ENCODE results near the gene ZCCHC24.

Gene ZCCHC24

GRCh38 chr10:79431891-79432831 lies 13.3 kb downstream of the ZCCHC24 start:
- no peak for DNase-seq (ENCODE audit: low read depth in 4 of 4, low spot score in 1 of 4)

- DNase-seq (ENCODE audit: low read depth in 4 of 4, low spot score in 1 of 4): no peak
Measured at GRCh38 chr10:79431428-79431827, 14.0 kb downstream of the ZCCHC24 start.

GRCh38 chr10:79430936-79431335 lies 14.5 kb downstream of the ZCCHC24 start:
- DNase-seq (ENCODE audit: low read depth in 4 of 4, low spot score in 1 of 4): no peak

- DNase-seq (ENCODE audit: low read depth in 4 of 4, low spot score in 1 of 4): no peak
Measured at GRCh38 chr10:79430325-79430905, 15.0 kb downstream of the ZCCHC24 start.

- DNase-seq (ENCODE audit: low read depth in 4 of 4, low spot score in 1 of 4): no peak
Measured at GRCh38 chr10:79429751-79430150, 15.7 kb downstream of the ZCCHC24 start.

GRCh38 chr10:79427965-79428364 lies 17.5 kb downstream of the ZCCHC24 start:
- no peak for DNase-seq (ENCODE audit: low read depth in 4 of 4, low spot score in 1 of 4)

- no peak for DNase-seq (ENCODE audit: low read depth in 4 of 4, low spot score in 1 of 4)
Measured at GRCh38 chr10:79425074-79425532, 20.3 kb downstream of the ZCCHC24 start.

- no peak for DNase-seq (ENCODE audit: low read depth in 4 of 4, low spot score in 1 of 4)
Measured at GRCh38 chr10:79424221-79425073, 21.0 kb downstream of the ZCCHC24 start.

- no peak for DNase-seq (ENCODE audit: low read depth in 4 of 4, low spot score in 1 of 4)
Measured at GRCh38 chr10:79422178-79422892, 23.1 kb downstream of the ZCCHC24 start.

- DNase-seq (ENCODE audit: low read depth in 4 of 4, low spot score in 1 of 4): no peak
Measured at GRCh38 chr10:79420974-79421688, 24.3 kb downstream of the ZCCHC24 start.

- no peak for DNase-seq (ENCODE audit: low read depth in 4 of 4, low spot score in 1 of 4)
Measured at GRCh38 chr10:79418886-79419595, 26.4 kb downstream of the ZCCHC24 start.

- no peak for DNase-seq (ENCODE audit: low read depth in 4 of 4, low spot score in 1 of 4)
Measured at GRCh38 chr10:79418274-79418673, 27.1 kb downstream of the ZCCHC24 start.

- DNase-seq (ENCODE audit: low read depth in 4 of 4, low spot score in 1 of 4): no peak
Measured at GRCh38 chr10:79417731-79418130, 27.7 kb downstream of the ZCCHC24 start.

- no peak for DNase-seq (ENCODE audit: low read depth in 4 of 4, low spot score in 1 of 4)
Measured at GRCh38 chr10:79417266-79417665, 28.2 kb downstream of the ZCCHC24 start.

GRCh38 chr10:79416578-79417255 lies 28.7 kb downstream of the ZCCHC24 start:
- DNase-seq (ENCODE audit: low read depth in 4 of 4, low spot score in 1 of 4): no peak

- DNase-seq (ENCODE audit: low read depth in 4 of 4, low spot score in 1 of 4): no peak
Measured at GRCh38 chr10:79415736-79416577, 29.5 kb downstream of the ZCCHC24 start.

GRCh38 chr10:79414714-79415113 lies 30.7 kb downstream of the ZCCHC24 start:
- DNase-seq (ENCODE audit: low read depth in 4 of 4, low spot score in 1 of 4): no peak

- DNase-seq (ENCODE audit: low read depth in 4 of 4, low spot score in 1 of 4): no peak
Measured at GRCh38 chr10:79413196-79413595, 32.2 kb downstream of the ZCCHC24 start.
